ENCODE data around the gene NDUFB11.

The NDUFB11 gene

GRCh38 chrX:47144626-47145394 is at the start of gene NDUFB11, which contains the start of gene RBM10:
TSS of gene NDUFB11 (minus strand) at chrX:47144702. CDS start at chrX:47144679, 23 bp downstream.
TSS of gene RBM10 (plus strand) at chrX:47145221. CDS start at chrX:47147482, 2,261 bp downstream.
- DNase-seq (ENCODE audit: low spot score): peak; percentile 94

DNA sequence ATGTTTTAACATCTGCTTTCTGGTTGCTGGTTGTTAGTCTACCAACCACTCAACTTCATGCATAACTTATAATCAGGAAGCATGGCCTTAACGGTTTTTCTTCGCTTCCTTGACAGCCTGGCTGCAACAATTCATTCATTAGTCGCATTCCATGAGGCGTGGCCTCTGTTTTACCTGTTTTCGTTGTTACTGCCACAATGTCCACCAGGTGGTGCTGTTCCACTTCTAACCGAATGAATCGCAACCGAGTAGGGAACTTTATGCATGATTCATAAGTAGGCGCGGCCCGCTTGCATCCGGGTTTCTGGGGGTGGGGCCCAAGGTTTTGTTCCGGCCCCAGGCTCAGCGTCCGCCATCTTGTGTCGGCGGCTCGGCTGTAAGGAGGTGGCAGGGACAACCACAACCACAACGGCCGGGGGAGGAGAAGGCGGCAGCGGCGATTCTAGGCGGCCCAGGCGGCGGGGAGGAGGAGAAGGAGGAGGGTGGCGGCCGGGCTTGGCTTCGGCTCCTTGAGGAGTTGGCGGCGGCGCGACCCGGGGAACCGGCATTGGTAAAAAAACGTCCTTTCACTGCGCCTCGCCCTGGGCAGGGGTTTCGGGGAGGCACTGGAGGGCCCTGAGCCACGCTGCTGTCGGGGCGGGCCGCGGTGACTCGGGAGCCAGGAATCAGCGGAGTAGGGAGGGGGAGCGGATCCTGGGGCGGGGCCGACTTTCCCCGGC is 49.1 kb upstream of the NDUFB11 start, which contains the start of gene UBA1:
Gene UBA1 (plus strand): TSS at position 355 of the 719 bp plus-strand sequence. CDS start 4,974 bp downstream, outside the sequence.
- DNase-seq (ENCODE audit: low spot score): peak; percentile 87

DNA sequence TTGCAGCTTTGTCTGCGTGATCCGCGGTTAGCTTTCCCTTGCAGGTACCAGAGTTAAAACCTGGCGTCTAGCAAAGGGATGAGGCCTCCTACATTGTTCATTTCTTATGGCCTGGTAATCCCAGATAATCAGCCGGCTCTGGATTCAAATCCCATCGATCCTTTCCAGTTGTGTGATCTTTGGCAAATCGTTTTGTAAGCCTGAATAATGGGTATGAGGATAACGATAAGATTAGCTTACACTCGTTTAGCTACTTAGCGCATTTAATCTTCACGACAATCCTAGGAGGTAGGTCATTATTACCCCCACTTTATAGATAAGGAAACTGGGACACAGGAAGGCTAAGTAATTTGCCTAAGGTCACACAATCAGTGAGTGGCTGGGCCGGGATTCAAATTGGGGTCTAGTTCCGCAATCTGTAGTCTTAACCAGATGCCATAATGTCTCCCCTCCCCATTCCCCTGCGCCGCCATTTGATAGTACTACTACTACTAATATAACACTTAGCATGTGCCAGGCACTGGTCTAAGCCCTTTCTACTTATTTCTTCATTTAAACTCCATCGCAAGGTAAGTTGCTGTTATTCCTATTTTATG is 47.4 kb upstream of the NDUFB11 start:
- DNase-seq (ENCODE audit: low spot score): no peak

DNA sequence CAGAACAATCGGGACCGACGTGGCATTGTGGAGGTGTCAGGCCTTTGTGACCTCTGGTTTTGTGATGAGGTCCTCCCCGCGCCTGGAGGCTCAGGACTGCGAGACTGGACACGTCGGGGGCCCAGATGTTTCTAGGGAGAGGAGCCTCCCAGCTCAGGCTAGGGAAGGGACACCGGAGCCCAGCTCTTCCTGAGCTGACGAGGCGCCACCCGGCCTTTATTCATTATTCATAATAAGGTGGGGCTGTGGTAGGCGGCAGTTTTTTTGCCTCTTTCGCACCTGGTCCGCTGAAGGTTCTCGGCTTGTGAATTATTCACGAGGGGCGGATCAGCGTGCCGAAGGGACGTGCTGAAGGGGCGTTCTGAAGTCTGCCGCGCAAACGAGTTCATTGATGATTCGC is 46.8 kb upstream of the NDUFB11 start:
- peak; percentile 21 for DNase-seq (ENCODE audit: low spot score)

DNA sequence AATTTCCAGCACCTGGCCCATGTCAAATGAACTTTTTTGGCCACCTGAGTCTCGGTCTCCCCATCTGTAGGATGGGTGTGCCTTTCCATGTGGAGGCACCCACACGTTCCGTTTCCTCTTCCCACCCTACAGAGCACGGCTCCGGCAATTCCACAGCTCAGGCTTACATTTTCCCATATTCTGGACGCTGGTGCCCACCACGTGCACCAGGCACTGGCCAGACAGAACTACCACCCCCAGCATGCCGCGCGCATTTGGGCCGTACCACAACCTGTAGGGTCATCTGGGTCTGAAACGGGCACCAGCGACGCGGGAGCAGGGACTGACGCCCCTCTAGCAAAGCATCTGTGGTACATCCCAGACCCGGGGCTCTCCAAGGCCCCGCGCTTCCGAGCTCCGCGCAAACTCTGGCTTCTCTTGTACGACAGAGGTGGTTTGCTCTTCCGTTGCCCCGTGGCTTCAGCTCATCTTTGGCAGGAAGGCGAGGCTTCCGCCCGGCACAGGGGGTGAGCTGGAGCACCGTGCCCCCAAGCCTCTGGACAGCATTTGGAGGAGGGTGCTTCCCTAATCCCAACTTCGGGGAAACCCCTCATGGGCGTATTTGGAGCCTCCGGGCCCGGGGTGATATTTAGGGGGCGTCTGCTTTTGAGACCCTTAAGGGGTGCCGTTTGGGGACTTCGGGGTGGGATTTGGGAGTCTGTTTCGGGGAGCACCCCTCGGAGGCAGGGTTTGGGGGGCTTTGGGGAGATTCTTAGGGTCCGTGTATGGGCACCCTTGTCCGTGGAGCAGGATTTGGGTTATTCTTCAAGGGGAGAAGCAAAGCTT is 46.2 kb upstream of the NDUFB11 start:
- DNase-seq (ENCODE audit: low spot score): peak; percentile 92

GRCh38 chrX:47189906-47190305 is 45.4 kb upstream of the NDUFB11 start:
- DNase-seq (ENCODE audit: low spot score): no peak

DNA sequence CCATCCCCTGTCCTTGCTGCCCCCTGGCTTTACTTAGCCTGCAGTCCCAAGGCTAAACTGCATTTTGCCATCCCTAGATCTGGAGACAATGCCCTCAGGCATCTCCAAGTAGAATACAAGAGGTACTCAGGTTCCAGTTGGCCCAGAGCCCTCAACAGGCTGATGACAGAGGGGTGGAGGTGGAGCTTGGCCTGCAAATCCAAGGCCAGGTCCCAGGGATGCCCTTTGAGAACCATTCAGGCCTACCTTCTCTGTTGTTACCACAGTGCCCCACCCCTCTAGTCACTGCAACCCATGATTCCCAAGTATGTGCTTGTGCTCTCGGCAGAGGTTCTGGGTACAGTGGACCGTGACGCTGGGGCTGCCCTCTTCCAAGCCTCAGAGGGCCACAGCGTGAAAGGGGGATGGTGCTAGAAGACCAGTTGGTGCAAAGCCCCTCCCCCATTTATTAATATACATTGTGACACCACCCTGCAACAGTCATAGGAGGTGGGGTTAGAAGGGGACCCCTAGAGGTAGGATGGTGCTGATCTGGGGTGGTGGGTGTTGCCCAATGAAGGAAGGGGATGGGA is 42.7 kb upstream of the NDUFB11 start:
- no peak for DNase-seq (ENCODE audit: low spot score)

DNA sequence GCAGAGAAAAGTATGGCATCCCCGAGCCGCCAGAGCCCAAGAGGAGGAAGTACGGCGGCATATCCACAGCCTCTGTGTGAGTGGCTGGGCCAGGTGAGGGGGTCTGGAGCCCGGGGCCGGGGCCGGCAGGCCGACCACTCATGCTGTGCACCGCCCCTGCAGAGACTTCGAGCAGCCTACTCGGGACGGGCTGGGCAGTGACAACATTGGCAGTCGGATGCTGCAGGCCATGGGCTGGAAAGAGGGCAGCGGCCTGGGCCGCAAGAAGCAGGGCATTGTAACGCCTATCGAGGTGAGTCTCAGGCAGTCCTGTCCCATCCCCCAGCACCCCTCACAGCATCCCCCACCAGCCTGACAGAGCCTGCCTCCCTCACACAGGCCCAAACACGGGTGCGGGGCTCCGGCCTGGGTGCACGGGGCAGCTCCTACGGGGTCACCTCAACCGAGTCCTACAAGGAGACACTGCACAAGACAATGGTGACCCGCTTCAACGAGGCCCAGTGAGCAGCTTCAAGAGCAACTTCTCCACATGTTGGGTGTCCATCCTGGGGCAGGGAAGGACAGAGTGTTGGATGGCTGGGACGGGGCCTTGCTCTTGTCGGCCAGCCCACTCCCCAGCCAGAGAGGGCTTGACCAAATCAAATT is 41.7 kb upstream of the NDUFB11 start:
- no peak for DNase-seq (ENCODE audit: low spot score)

DNA sequence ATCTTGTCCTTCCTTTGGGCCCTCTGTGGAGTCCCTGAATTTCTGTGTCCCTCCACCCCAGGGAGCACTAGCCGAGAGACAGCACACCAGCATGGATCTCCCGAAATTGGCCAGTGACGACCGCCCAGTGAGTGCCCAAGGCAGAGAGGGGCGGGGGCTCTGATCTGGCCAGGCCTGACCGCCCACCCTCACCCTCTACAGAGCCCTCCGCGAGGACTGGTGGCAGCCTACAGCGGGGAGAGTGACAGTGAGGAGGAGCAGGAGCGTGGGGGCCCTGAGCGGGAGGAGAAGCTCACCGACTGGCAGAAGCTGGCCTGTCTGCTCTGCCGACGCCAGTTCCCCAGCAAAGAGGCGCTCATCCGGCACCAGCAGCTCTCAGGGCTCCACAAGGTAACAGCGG is 40.7 kb upstream of the NDUFB11 start:
- no peak for DNase-seq (ENCODE audit: low spot score)

- no peak for DNase-seq (ENCODE audit: low spot score)
These were observed 40.0 kb upstream of the NDUFB11 start for GRCh38 chrX:47184486-47184885.

DNA sequence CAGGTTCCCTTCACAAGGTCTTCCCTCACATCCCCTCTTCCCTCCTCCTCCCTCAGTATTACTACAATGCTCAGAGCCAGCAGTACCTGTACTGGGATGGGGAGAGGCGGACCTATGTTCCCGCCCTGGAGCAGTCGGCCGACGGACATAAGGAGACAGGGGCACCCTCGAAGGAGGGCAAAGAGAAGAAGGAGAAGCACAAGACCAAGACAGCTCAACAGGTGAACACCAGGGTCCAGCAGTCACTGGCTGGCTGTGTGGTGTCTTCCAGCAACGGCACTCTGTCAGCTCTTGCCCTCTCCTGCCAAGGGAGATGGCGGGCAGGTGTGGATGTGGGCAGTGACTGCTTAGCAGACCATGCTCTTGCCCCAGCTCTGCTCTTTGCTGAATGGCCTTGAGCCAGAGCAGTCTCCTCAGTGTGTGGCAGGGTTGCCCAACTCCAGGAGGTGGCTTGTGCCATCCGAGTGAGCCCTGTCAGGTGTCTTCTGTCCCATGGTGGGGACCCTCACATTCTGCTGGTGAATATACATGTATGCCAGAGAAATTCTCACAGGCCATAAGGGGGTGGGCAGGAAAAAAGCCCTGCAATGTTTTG is 37.7 kb upstream of the NDUFB11 start:
- DNase-seq (ENCODE audit: low spot score): no peak

- DNase-seq (ENCODE audit: low spot score): no peak
These were observed 36.8 kb upstream of the NDUFB11 start for GRCh38 chrX:47181301-47181700.

GRCh38 chrX:47180346-47180745 is 35.8 kb upstream of the NDUFB11 start:
- no peak for DNase-seq (ENCODE audit: low spot score)

GRCh38 chrX:47179928-47180255 is 35.4 kb upstream of the NDUFB11 start:
- DNase-seq (ENCODE audit: low spot score): no peak

GRCh38 chrX:47179221-47179927 is 34.9 kb upstream of the NDUFB11 start:
- DNase-seq (ENCODE audit: low spot score): peak; percentile 51

GRCh38 chrX:47178337-47178736 is 33.8 kb upstream of the NDUFB11 start:
- no peak for DNase-seq (ENCODE audit: low spot score)

- no peak for DNase-seq (ENCODE audit: low spot score)
These were observed 32.6 kb upstream of the NDUFB11 start for GRCh38 chrX:47177079-47177478.

DNA sequence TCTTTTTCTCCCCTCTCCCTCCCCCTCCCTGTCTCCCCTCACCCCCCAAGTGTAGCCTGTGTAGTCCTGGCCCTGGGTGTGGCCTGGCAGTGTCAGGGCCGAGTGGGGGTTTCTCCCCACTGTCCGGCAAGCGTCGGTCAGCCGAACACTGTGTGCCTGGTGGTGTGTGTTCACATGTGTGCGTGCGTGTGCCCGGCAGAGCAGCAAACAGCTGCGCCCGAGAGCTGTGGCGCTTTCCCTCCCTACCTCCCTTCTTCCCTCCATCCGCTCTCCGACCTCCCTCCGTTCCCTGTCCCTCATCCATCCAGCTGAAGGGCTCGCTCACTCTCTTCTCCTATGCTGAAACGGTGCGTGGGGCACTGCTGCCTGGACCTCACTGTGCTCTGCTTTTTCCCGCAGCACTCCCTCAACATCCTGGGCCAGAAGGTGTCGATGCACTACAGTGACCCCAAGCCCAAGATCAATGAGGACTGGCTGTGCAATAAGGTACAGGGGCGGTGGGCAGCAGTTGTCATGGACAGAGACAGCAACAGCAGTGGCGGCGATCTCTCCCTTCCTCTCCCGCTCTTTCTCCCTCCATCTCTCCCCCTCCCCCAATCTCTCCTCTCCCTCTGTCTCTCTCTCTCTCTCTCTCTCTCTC is 31.7 kb upstream of the NDUFB11 start:
- DNase-seq (ENCODE audit: low spot score): no peak

DNA sequence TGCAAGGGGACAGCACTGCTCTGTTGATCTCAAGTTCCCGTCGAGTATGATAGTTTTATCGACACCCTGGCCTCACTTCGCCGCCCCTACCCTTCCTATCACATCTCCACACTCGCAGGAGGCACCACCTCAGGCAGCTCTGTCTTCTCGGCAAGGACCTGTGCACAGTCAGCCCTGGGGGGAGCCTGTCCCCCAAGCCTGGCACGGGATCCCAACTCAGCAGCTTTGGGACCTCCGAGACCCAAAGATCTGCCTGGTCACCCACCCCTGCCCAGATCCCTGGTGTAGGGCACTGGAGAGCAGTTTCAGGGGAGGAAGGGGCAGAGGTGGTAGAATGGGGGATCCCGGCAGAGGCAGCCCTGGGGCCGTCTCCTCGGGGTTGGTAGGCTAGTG is 31.1 kb upstream of the NDUFB11 start:
- no peak for DNase-seq (ENCODE audit: low spot score)

Measured in GM03348 (cell line).